ENCODE data around the gene PTCHD1.

PTCHD1 gene

GRCh38 chrX:23435108-23435507 lies 100.5 kb downstream of the PTCHD1 start:
- Mint-ChIP-seq H3K9me3 (peaks cover 0 to under 1% of the 10 kb centered on the region in 2 donors), H3K27me3 (no peaks in the 10 kb centered on the region), H3K4me3 (no peak overlapping the region), H3K27ac (no peak overlapping the region), H3K4me1 (no peaks in the 10 kb centered on the region)
- DNase-seq (no peak), ATAC-seq (no peak)

DNA sequence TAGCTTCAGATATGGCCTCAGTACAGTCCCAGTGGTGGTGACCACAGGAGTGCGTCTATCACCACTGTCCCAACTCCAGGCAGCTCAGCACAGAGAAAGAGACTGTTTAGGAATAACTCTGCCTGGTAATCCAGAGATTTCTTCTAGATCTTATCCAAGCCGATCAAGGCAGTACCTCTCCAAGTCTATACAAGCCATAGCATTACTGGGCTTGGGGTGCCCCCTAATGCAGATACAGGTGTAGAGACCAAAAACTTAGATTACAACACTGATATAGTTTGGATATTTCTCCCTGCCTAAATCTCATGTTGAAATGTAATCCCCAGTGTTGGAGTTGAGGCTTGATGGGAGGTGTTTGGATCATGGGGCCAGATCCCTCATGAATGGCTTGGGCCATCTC lies 100.9 kb downstream of the PTCHD1 start:
- no peaks in the 10 kb centered on the region for H3K27me3 Mint-ChIP-seq
- no peak overlapping the region for H3K4me3 Mint-ChIP-seq
- no peak overlapping the region for H3K27ac Mint-ChIP-seq
- ATAC-seq (no peak), DNase-seq (no peak)
- peaks cover 4 to 5% of the 10 kb centered on the region in 2 donors for H3K9me3 Mint-ChIP-seq
- H3K4me1 Mint-ChIP-seq, result no peaks in the 10 kb centered on the region

DNA sequence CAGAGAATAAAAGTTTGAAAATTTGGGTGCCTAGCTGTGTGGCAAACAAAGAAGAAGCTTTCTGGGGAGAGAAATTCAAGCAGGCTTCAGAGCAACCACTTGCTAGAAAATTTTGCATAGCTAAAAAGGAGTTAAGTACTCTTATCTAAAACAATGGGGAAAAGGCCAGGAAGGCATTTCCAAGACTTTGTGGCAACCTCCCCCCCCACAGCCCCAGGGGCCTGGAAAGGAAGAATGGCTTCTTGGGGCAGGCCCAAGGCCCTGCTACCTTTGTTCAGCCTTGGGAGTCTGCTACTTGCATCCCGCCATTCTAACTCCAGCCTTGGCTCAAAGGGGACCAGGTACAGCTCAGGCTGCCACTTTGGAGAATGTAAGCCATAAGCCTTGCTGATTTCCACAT lies 102.2 kb downstream of the PTCHD1 start:
- H3K9me3 Mint-ChIP-seq, result peaks cover 6 to 8% of the 10 kb centered on the region in 2 donors
- H3K4me3 Mint-ChIP-seq, result no peak overlapping the region
- no peak overlapping the region for H3K27ac Mint-ChIP-seq
- DNase-seq (no peak), ATAC-seq (no peak)
- no peaks in the 10 kb centered on the region for H3K27me3 Mint-ChIP-seq
- no peaks in the 10 kb centered on the region for H3K4me1 Mint-ChIP-seq

DNA sequence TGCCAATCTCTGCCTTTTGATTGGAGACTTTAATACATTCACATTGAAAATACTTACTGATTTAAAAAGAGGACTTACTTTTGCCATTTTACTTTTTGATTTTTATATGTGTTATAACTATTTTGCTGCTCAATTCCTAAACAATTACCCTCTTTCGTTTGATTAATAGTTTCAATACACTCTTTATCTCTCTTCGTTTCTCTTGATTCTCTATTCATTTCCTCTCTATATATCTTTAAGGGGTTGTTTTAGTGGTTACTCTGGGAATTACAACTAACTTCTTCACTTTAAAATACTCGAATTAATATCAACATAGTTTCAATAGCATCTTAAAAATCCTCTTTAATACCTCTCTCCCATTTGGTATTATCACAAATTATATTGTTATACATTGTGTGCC lies 116.6 kb downstream of the PTCHD1 start:
- Mint-ChIP-seq H3K27ac (no peak overlapping the region), H3K4me1 (no peaks in the 10 kb centered on the region), H3K4me3 (no peak overlapping the region), H3K27me3 (no peaks in the 10 kb centered on the region), H3K9me3 (no peaks in the 10 kb centered on the region)
- ATAC-seq (no peak), DNase-seq (no peak)
